Neural progenitor cell (in vitro differentiated cells): Measurements from ENCODE around the gene DRAM2.

ENCODE experiments used
- CTCF ChIP-seq: fragments of 200-600 bp; sonication (generic); IDR thresholded peaks from 2 replicates; pipeline ENCODE4 v1.5.1; 2017; ENCODE audit warnings: antibody characterized with exemption, mild to moderate bottlenecking
- EZH2 ChIP-seq: fragments of 200-600 bp; sonication (generic); IDR thresholded peaks from 2 replicates; pipeline ENCODE4 v1.6.1; 2017; ENCODE audit warnings: antibody characterized with exemption, mild to moderate bottlenecking, moderate library complexity
- EZH2phosphoT487 ChIP-seq: fragments of 200-600 bp; sonication (generic); IDR thresholded peaks from 2 replicates; pipeline ENCODE4 v1.6.1; 2017; ENCODE audit warnings: antibody characterized with exemption

DNA sequence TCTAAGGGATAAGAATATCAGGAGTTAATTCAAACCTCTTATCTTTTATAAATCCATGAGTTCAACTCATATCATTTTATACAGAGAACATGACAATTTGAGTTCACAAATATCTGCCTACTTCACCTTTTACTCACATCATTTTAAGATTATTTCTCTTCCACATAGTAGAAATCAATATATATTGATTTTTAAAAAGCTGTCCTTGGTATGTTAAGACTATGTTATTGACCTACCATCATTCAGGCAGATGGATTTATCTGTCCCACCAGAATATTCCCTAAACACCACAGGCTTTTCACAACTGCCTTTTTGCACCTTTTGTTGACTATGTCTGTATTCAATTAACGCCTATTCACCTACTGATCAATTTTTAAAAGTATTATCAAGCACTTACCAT is 13.5 kb downstream of the DRAM2 start:
- TF ChIP-seq CTCF: no peak
- no peak for TF ChIP-seq EZH2phosphoT487
- TF ChIP-seq EZH2: no peak
